Naive thymus-derived CD4-positive, alpha-beta T cell (primary cell): ENCODE data around the gene CEACAM5. TPM values are rescaled to one million over a fixed set of nuclear protein-coding genes. Genes with fewer than 3 reads are reported as not detected.
"Not testable (repeated sequence)": the region's sequence is repeated elsewhere in the genome, so short reads cannot be mapped to it uniquely, and the experiment has no call there.

Experiments used
- ATAC-seq: fragments of 150-1000 bp; cut with Tn5 transposase; 2 replicates; pipeline ENCODE4 v1.10.0; 2021; ENCODE audit warnings: mild to moderate bottlenecking, moderate library complexity
- CTCF ChIA-PET: fragments of 350-600 bp; sonication (Branson Sonifier 250); formaldehyde crosslinking; loops from one replicate; lab custom pipeline; 2021; ENCODE audit warnings: antibody characterized with exemption; lab: Charles Lee
- POLR2A ChIA-PET: fragments of 350-600 bp; sonication (Branson Sonifier 250); formaldehyde crosslinking; loops from one replicate; lab custom pipeline; 2021; ENCODE audit warnings: antibody characterized with exemption, inconsistent platforms; lab: Charles Lee
- DNase-seq, 9 donors: peaks; one replicate each; pipeline versions ENCODE4 v3.0.0 to v3.0.0-alpha.2; 2020 to 2022; ENCODE audit warnings: mixed read lengths in 1 of 9
- H3K27ac ChIP-seq: one replicate; pipeline ENCODE4 v1.7.0; 2013; ENCODE audit warnings: mild to moderate bottlenecking, low read depth, low read length, moderate library complexity
- H3K27me3 ChIP-seq, 2 donors: one replicate each; pipeline ENCODE4 v1.7.0; 2013; ENCODE audit warnings: low read length in 2 of 2, mild to moderate bottlenecking in 2 of 2, moderate library complexity in 2 of 2; ENCODE audit not compliant: control insufficient read depth in 2 of 2, insufficient read depth in 2 of 2
- H3K36me3 ChIP-seq, 3 experiments: 1 replicate in 2 of 3; 2 replicates in 1 of 3; pipeline ENCODE4 v1.7.0; 2013; ENCODE audit warnings: low read length in 3 of 3, mild to moderate bottlenecking in 3 of 3, moderate library complexity in 1 of 3; ENCODE audit not compliant: insufficient read depth in 3 of 3, control insufficient read depth in 2 of 3
- H3K4me1 ChIP-seq, 2 donors: one replicate each; pipeline ENCODE4 v1.7.0; 2013; ENCODE audit warnings: low read length in 2 of 2, mild to moderate bottlenecking in 2 of 2, moderate library complexity in 1 of 2; ENCODE audit not compliant: control insufficient read depth in 2 of 2, insufficient read depth in 2 of 2
- H3K4me3 ChIP-seq: 2 replicates; pipeline ENCODE4 v1.7.0; 2013; ENCODE audit warnings: mild to moderate bottlenecking, low read length
- H3K9me3 ChIP-seq, 3 experiments: 1 replicate in 2 of 3; 2 replicates in 1 of 3; pipeline ENCODE4 v1.7.0; 2013; ENCODE audit warnings: low read length in 3 of 3; ENCODE audit not compliant: control insufficient read depth in 2 of 3
- H3K27ac Mint-ChIP-seq, 9 donors: one replicate each; pipeline ENCODE4 v1.8.0; 2020 to 2022; ENCODE audit warnings: mixed read lengths in 9 of 9, mild to moderate bottlenecking in 8 of 9, moderate library complexity in 5 of 9, inconsistent platforms in 2 of 9
- H3K27me3 Mint-ChIP-seq, 5 donors: one replicate each; pipeline ENCODE4 v1.8.0; 2021 to 2022; ENCODE audit warnings: mixed read lengths in 5 of 5, mild to moderate bottlenecking in 1 of 5
- H3K36me3 Mint-ChIP-seq, 5 donors: one replicate each; pipeline ENCODE4 v1.8.0; 2020 to 2022; ENCODE audit warnings: mixed read lengths in 5 of 5, mild to moderate bottlenecking in 3 of 5, inconsistent platforms in 1 of 5
- H3K4me1 Mint-ChIP-seq, 7 donors: one replicate each; pipeline ENCODE4 v1.8.0; 2020 to 2022; ENCODE audit warnings: mixed read lengths in 7 of 7, mild to moderate bottlenecking in 3 of 7, inconsistent platforms in 1 of 7
- H3K4me3 Mint-ChIP-seq, 10 donors: one replicate each; pipeline ENCODE4 v1.8.0; 2020 to 2022; ENCODE audit warnings: mild to moderate bottlenecking in 10 of 10, mixed read lengths in 10 of 10, moderate library complexity in 6 of 10, inconsistent platforms in 2 of 10
- H3K9me3 Mint-ChIP-seq, 11 donors: one replicate each; pipeline ENCODE4 v1.8.0; 2020 to 2022; ENCODE audit warnings: mixed read lengths in 11 of 11, mild to moderate bottlenecking in 4 of 11, inconsistent platforms in 1 of 11, moderate library complexity in 1 of 11
- intact Hi-C, 2 donors: fragments of 100-400 bp; cut with micrococcal nuclease; formaldehyde crosslinking; loops; one replicate each; pipeline ENCODE4 v1.15.1; 2023
- polyA plus RNA-seq, 2 donors: library from polyadenylated mRNA; unstranded; fragments of 300-500 nt; fragmentation: Illumina TruSeq; gene quantifications; one replicate each; pipeline ENCODE4 v1.2.3, GENCODE V29; 2021
- total RNA-seq, 6 experiments: library from RNA in 5 of 6; stranded (reverse) in 5 of 6; gene quantifications; 1 replicate in 5 of 6; 2 replicates in 1 of 6; pipeline ENCODE4 v1.2.3 and lab custom pipeline; 2021 to 2026

The CEACAM5 gene
- total and polyA plus RNA-seq, 7 experiments from 2014 or later, result not detected

DNA sequence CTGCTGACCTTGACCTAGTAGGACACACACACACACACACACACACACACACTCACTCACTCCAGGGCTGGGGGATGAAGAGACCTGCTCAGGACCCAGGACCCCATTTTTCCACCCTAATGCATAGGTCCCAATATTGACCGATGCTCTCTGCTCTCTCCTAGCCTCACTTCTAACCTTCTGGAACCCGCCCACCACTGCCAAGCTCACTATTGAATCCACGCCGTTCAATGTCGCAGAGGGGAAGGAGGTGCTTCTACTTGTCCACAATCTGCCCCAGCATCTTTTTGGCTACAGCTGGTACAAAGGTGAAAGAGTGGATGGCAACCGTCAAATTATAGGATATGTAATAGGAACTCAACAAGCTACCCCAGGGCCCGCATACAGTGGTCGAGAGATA lies 1.1 kb downstream of the CEACAM5 start:
- not testable (repeated sequence) for H3K4me3 ChIP-seq

DNA sequence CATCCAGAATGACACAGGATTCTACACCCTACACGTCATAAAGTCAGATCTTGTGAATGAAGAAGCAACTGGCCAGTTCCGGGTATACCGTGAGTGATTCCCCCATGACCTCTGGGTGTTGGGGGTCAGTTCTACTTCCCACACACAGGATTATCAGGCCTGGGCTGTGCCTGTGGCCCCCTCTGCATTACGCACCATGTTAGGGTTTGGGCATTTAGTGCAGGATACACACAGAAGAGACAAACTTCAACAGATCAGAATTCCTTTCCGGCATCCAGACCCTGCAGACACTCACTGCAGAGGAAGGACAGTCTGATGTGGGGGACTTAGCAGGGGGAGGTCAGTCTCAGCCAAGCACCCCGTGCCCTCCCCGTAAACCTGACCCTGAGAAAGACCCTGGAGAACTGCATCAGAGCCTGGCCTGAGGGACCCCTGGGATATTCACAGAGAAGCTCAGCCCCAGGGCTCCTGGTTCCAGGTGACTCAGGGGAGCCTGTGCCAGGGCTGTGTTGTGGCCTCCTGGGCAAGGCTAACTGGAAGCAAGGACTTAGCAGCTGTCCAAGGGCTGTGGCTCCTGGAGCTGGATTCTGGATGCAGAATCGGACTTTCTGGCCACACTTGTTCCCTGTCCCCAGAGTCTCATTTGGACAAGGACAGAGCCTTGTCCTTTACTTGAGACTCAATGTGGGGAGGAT lies 1.7 kb downstream of the CEACAM5 start:
- no peaks in the 10 kb centered on the region for H3K36me3 Mint-ChIP-seq
- H3K9me3 Mint-ChIP-seq, result no peaks in the 10 kb centered on the region
- no peak overlapping the region for H3K4me3 Mint-ChIP-seq
- POLR2A ChIA-PET, result no interaction called here
- Histone ChIP-seq H3K4me3 (no peak overlapping the region), H3K27me3 (no peaks in the 10 kb centered on the region), H3K36me3 (no peaks in the 10 kb centered on the region), H3K9me3 (no peaks in the 10 kb centered on the region), H3K4me1 (no peaks in the 10 kb centered on the region), H3K27ac (no peak overlapping the region)
- ATAC-seq, result no peak
- DNase-seq, result no peak
- CTCF ChIA-PET, result interaction anchor here (0.6 to 1.6 kb wide), 2 partner anchors 9 to 1405 kb away, joined by 3 read pairs; no protein-coding TSS in a partner anchor
- H3K4me1 Mint-ChIP-seq, result peaks cover 0 to 12% (median 5%) of the 10 kb centered on the region in 7 donors
- peaks cover 16 to 51% (median 29%) of the 10 kb centered on the region in 5 donors for H3K27me3 Mint-ChIP-seq
- H3K27ac Mint-ChIP-seq, result no peak overlapping the region
- intact Hi-C loops, result loop anchor here in 1 of 2 donors (5.0 kb wide), 1 partner anchor 68 kb away; no protein-coding TSS in a partner anchor

More for the DNA sequence above, 1.1 kb downstream of the CEACAM5 start:
- CTCF ChIA-PET, result interaction anchor here (0.6 to 1.6 kb wide), 2 partner anchors 8 to 1404 kb away, joined by 3 read pairs; no protein-coding TSS in a partner anchor
- H3K9me3 Mint-ChIP-seq, H3K27ac Mint-ChIP-seq, H3K36me3 Mint-ChIP-seq, H3K27me3 ChIP-seq, H3K27ac ChIP-seq, ATAC-seq, POLR2A ChIA-PET, DNase-seq, H3K36me3 ChIP-seq, H3K4me1 ChIP-seq, H3K4me3 Mint-ChIP-seq, H3K9me3 ChIP-seq: not testable (repeated sequence)
- intact Hi-C loops, result loop anchor here in 1 of 2 donors (5.0 kb wide), 1 partner anchor 67 kb away; no protein-coding TSS in a partner anchor
- Mint-ChIP-seq H3K4me1 (peaks cover 0 to 12% (median 5%) of the 10 kb centered on the region in 7 donors), H3K27me3 (peaks cover 20 to 56% (median 29%) of the 10 kb centered on the region in 5 donors)

DNA sequence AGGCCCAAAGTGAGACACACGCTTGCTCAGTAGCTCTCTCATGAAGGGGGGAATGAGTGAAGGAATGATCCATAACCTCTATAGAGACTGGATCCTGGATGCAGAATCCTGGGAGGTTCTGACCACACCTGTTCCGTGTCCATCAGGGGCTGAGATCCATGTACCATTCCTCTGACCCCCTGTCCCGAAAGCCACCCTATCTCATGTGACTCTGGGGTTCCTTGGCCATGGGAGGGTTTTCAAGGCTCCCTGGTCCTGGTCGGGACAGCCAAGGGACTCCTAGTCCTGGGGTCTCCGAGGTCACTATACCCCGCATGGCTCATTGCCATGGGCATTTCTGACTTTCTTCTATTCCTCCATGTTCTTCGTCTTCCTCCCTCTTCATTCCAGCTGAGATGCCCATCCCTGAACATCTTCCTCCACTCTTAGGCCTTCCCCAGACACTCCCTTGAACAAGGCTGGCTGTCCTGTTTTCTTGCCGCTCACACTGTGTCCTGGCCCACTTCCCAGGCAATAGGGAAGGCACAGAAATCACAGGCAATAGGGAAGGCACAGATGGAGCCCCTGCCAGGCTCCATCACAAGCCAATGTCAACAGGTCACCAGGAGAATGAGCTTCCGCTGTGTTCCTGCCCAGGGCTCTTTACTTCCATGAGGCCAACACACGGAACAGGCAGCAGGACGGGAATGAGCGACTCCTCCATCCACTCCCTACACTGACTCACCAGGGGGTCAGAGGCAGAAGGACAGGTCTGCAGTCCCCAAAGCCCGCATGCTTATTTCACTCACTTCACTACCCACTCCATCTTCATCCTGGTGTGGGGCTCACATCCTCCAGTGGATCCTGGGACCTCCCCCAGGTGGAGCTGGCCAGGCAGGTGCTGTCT lies 3.2 kb downstream of the CEACAM5 start:
- Mint-ChIP-seq H3K27me3 (peaks cover 12 to 45% (median 26%) of the 10 kb centered on the region in 5 donors), H3K27ac (no peak overlapping the region), H3K4me3 (no peak overlapping the region), H3K9me3 (no peaks in the 10 kb centered on the region), H3K36me3 (no peaks in the 10 kb centered on the region), H3K4me1 (peaks cover 0 to 6% (median 4%) of the 10 kb centered on the region in 7 donors)
- no peaks in the 10 kb centered on the region for H3K36me3 ChIP-seq
- intact Hi-C loops, result no loop called here
- H3K4me1 ChIP-seq, result no peaks in the 10 kb centered on the region
- no peaks in the 10 kb centered on the region for H3K27me3 ChIP-seq
- ChIA-PET CTCF (no interaction called here), POLR2A (no interaction called here)
- H3K27ac ChIP-seq, result no peak overlapping the region
- H3K4me3 ChIP-seq, result no peak overlapping the region
- ATAC-seq, result no peak
- no peaks in the 10 kb centered on the region for H3K9me3 ChIP-seq
- no peak for DNase-seq

DNA sequence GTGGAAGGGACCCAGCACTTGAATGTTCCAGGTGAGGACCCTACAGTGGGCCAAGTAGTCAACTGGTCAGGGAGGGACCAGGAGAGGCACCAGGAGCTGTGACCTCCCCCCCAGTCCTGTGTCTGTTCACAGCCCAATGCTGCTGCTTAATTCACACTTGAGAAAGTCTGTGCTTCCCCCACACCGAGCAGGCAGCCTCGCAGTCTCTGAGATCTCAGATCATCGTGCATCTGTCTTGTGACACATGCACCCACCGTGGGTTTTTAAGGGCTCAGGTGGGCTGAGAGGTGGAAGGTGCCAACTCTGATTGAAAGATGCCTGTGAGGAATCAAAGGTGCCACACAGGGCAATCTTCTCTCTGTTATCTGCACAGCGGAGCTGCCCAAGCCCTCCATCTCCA lies 6.2 kb downstream of the CEACAM5 start:
- H3K36me3 ChIP-seq, result no peaks in the 10 kb centered on the region
- no peak for ATAC-seq
- H3K4me1 Mint-ChIP-seq, result no peaks in the 10 kb centered on the region
- no peak for DNase-seq
- no peak overlapping the region for H3K27ac ChIP-seq
- no peak overlapping the region for H3K27ac Mint-ChIP-seq
- no peaks in the 10 kb centered on the region for H3K9me3 Mint-ChIP-seq
- no peak overlapping the region for H3K4me3 ChIP-seq
- H3K27me3 ChIP-seq, result no peaks in the 10 kb centered on the region
- H3K36me3 Mint-ChIP-seq, result no peaks in the 10 kb centered on the region
- no peaks in the 10 kb centered on the region for H3K9me3 ChIP-seq
- no peaks in the 10 kb centered on the region for H3K4me1 ChIP-seq
- intact Hi-C loops, result no loop called here
- peaks cover 11 to 43% (median 25%) of the 10 kb centered on the region in 5 donors for H3K27me3 Mint-ChIP-seq
- POLR2A ChIA-PET, result no interaction called here
- H3K4me3 Mint-ChIP-seq, result no peak overlapping the region
- CTCF ChIA-PET, result no interaction called here

- Histone ChIP-seq H3K4me1 (no peaks in the 10 kb centered on the region), H3K27ac (no peak overlapping the region), H3K27me3 (no peaks in the 10 kb centered on the region), H3K36me3 (no peaks in the 10 kb centered on the region), H3K9me3 (no peaks in the 10 kb centered on the region), H3K4me3 (no peak overlapping the region)
- Mint-ChIP-seq H3K27me3 (peaks cover 6 to 35% (median 28%) of the 10 kb centered on the region in 5 donors), H3K4me3 (no peak overlapping the region), H3K36me3 (no peaks in the 10 kb centered on the region), H3K4me1 (no peaks in the 10 kb centered on the region), H3K9me3 (no peaks in the 10 kb centered on the region), H3K27ac (no peak overlapping the region)
- ATAC-seq, result no peak
- ChIA-PET POLR2A (no interaction called here), CTCF (interaction anchor here (1.5 kb wide), 1 partner anchor 12 kb away, joined by 6 read pairs; no protein-coding TSS in a partner anchor)
- DNase-seq, result no peak
- intact Hi-C loops, result no loop called here
Observed at GRCh38 chr19:41718761-41719160, 10.3 kb downstream of the CEACAM5 start.

- POLR2A ChIA-PET, result no interaction called here
- Mint-ChIP-seq H3K9me3 (peaks cover 0 to 2% (median 0%) of the 10 kb centered on the region in 11 donors), H3K27me3 (peaks cover 15 to 30% (median 26%) of the 10 kb centered on the region in 5 donors), H3K27ac (no peak overlapping the region), H3K4me1 (no peaks in the 10 kb centered on the region), H3K4me3 (no peak overlapping the region), H3K36me3 (no peaks in the 10 kb centered on the region)
- Histone ChIP-seq H3K4me1 (no peaks in the 10 kb centered on the region), H3K27ac (no peak overlapping the region), H3K9me3 (no peaks in the 10 kb centered on the region), H3K36me3 (no peaks in the 10 kb centered on the region), H3K27me3 (no peaks in the 10 kb centered on the region), H3K4me3 (no peak overlapping the region)
- ATAC-seq (no peak), DNase-seq (no peak)
- CTCF ChIA-PET, result interaction anchor here (1.5 kb wide), 1 partner anchor 14 kb away, joined by 6 read pairs; no protein-coding TSS in a partner anchor
- intact Hi-C loops, result no loop called here
Observed at GRCh38 chr19:41720103-41720502, 11.7 kb downstream of the CEACAM5 start.
